HepG2 (cell line): ENCODE results near the gene PEPD. TPM values are rescaled to one million over a fixed set of nuclear protein-coding genes. Genes with fewer than 3 reads are reported as not detected.

Experiments used
- AHDC1 ChIP-seq: sonication (generic); formaldehyde crosslinking; IDR thresholded peaks from 2 replicates; pipeline ENCODE4 v1.5.1; 2020; ENCODE audit warnings: mild to moderate bottlenecking, missing genetic modification reagents, borderline replicate concordance
- AHR ChIP-seq: IDR thresholded peaks from 2 replicates; pipeline ENCODE4 v1.6.1; 2018; ENCODE audit warnings: missing genetic modification reagents, missing compliant biosample characterization
- ARNT ChIP-seq: fragments of 450-650 bp; IDR thresholded peaks from 2 replicates; pipeline ENCODE4 v1.6.1; 2017
- BCLAF1 ChIP-seq: fragments of 450-650 bp; IDR thresholded peaks from 2 replicates; pipeline ENCODE4 v1.6.1; 2017; ENCODE audit warnings: mild to moderate bottlenecking
- CEBPB ChIP-seq: IDR thresholded peaks from 2 replicates; pipeline ENCODE4 v1.6.1; 2011; ENCODE audit warnings: low read depth, low read length, improper control_type of control experiment, borderline replicate concordance
- MLXIP ChIP-seq: sonication (generic); formaldehyde crosslinking; IDR thresholded peaks from 2 replicates; pipeline ENCODE4 v1.9.0; 2021; ENCODE audit warnings: missing genetic modification reagents, borderline replicate concordance
- MZF1 ChIP-seq: sonication (generic); formaldehyde crosslinking; IDR thresholded peaks from 2 replicates; pipeline ENCODE4 v1.8.1; 2023; ENCODE audit warnings: mild to moderate bottlenecking, missing genetic modification reagents, borderline replicate concordance
- RARA ChIP-seq: IDR thresholded peaks from 2 replicates; pipeline ENCODE4 v1.6.1; 2016; ENCODE audit warnings: missing genetic modification reagents, missing compliant biosample characterization
- RFX1 ChIP-seq: fragments of 450-650 bp; IDR thresholded peaks from 2 replicates; pipeline ENCODE4 v1.6.1; 2017
- SKI ChIP-seq: fragments of 450-650 bp; IDR thresholded peaks from one replicate; pipeline ENCODE4 v1.6.1; 2018; ENCODE audit warnings: mild to moderate bottlenecking; ENCODE audit not compliant: partially characterized antibody
- ZNF383 ChIP-seq: sonication (generic); formaldehyde crosslinking; IDR thresholded peaks from 2 replicates; pipeline ENCODE4 v1.4.0; 2020; ENCODE audit warnings: missing genetic modification reagents, mild to moderate bottlenecking, borderline replicate concordance
- ZNF432 ChIP-seq: sonication (generic); formaldehyde crosslinking; IDR thresholded peaks from 2 replicates; pipeline ENCODE4 v1.5.0; 2020; ENCODE audit warnings: missing genetic modification reagents, mild to moderate bottlenecking, borderline replicate concordance
- polyA plus RNA-seq, 8 experiments: library from polyadenylated mRNA; depleted of rRNA in 3 of 8; stranded (reverse) in 7 of 8; unstranded in 1 of 8; fragments of >200 nt; fragmentation: Illumina TruSeq in 4 of 8; extraction: Trizol in 4 of 8; gene quantifications; 2 replicates each; pipeline versions ENCODE4 v1.2.1 to v1.2.3, GENCODE V29; 2011 to 2016; ENCODE audit warnings: low read depth in 4 of 8, missing spikeins in 1 of 8, mixed read lengths in 1 of 8; ENCODE audit not compliant: insufficient read depth in 1 of 8
- total RNA-seq, 5 experiments: library from RNA; depleted of rRNA; stranded (reverse); fragments of >200 nt; fragmentation: Illumina TruSeq; extraction: Trizol; gene quantifications; 2 replicates each; pipeline ENCODE4 v1.2.3, GENCODE V29; 2016; ENCODE audit warnings: low read depth in 1 of 5
- TF ChIP-seq, protein P1 (sequence below): sonication (generic); formaldehyde crosslinking; IDR thresholded peaks from 2 replicates; pipeline ENCODE4 v1.8.1; 2023; ENCODE audit warnings: mild to moderate bottlenecking, missing genetic modification reagents, borderline replicate concordance
- TF ChIP-seq, protein P2 (sequence below): sonication (generic); formaldehyde crosslinking; IDR thresholded peaks from 2 replicates; pipeline ENCODE4 v1.4.0; 2020; ENCODE audit warnings: missing genetic modification reagents, mild to moderate bottlenecking, borderline replicate concordance

The PEPD gene
- total and polyA plus RNA-seq, 2 of the 13 experiments (the other 11 are each of a cell fraction or from before 2014, with no cell fraction given): 60.7 to 75.1 TPM

DNA sequence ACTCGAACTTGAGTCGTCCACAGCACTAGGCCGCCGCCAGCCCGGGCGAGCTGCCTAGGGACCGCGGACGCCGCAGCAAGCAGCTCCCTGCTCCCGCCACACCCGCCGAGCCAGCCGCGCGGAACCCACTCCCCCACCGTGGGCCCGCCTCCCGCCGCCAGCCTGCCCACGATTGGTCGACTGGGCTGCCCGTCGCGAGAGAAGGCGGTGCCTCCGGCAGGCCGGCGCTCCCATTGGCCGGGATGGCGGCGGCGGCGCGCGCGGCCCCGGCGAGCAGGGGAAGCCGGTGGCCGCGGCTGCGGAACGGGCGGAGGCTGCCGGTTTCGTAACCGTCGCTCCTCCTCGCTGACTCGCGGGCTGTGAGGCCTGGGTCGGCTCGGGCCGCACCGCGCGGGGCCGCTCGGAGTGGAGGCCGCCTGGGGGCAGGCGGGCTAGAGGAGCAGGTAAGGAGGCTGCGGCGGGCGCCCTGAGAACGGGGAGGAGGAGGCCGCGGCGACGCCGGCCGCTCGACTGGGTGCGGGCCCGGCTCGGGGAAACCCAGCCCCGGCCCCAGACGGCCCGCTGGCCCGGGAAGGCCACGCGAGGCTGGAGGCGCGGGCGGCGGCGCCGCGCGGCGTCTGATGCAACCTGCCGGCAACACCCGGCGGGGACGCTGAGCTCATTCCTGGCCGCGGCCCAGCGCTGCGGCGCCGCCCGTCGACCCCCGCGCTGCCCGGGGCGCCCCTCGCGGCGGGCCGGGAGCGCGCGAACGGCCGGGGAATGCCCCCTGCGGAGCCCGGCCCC, 147.9 kb downstream of the PEPD start, which contains the start of gene CEBPG (continued):
- TF ChIP-seq AHDC1 (CRISPR knock-in tag): no peak
- TF ChIP-seq ZNF383 (CRISPR knock-in tag): no peak
- no peak for TF ChIP-seq ZNF432
- no peak for TF ChIP-seq MZF1 (CRISPR knock-in tag)
- TF ChIP-seq RARA (CRISPR knock-in tag): no peak
- TF ChIP-seq MLXIP (CRISPR knock-in tag): 0 out of 2 replicates have a peak, but pooled peaks have one; percentile 21
- TF ChIP-seq ARNT: no peak
- no peak for TF ChIP-seq BCLAF1
- TF ChIP-seq, protein P1, sequence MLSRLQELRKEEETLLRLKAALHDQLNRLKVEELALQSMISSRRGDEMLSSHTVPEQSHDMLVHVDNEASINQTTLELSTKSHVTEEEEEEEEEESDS (CRISPR knock-in tag): no peak
- peak; percentile 58 for TF ChIP-seq SKI
- TF ChIP-seq RFX1: no peak; the same call in 1 of the 2 replicates
- TF ChIP-seq, protein P2, sequence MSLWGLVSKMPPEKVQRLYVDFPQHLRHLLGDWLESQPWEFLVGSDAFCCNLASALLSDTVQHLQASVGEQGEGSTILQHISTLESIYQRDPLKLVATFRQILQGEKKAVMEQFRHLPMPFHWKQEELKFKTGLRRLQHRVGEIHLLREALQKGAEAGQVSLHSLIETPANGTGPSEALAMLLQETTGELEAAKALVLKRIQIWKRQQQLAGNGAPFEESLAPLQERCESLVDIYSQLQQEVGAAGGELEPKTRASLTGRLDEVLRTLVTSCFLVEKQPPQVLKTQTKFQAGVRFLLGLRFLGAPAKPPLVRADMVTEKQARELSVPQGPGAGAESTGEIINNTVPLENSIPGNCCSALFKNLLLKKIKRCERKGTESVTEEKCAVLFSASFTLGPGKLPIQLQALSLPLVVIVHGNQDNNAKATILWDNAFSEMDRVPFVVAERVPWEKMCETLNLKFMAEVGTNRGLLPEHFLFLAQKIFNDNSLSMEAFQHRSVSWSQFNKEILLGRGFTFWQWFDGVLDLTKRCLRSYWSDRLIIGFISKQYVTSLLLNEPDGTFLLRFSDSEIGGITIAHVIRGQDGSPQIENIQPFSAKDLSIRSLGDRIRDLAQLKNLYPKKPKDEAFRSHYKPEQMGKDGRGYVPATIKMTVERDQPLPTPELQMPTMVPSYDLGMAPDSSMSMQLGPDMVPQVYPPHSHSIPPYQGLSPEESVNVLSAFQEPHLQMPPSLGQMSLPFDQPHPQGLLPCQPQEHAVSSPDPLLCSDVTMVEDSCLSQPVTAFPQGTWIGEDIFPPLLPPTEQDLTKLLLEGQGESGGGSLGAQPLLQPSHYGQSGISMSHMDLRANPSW: no peak
- peak; percentile 93 for TF ChIP-seq CEBPB
- TF ChIP-seq AHR (CRISPR knock-in tag): no peak
